ENCODE measurements around the gene ZNF532. TPM values are rescaled to one million over a fixed set of nuclear protein-coding genes. Genes with fewer than 3 reads are reported as not detected.

Gene ZNF532
- polyA plus RNA-seq, 1 experiment = 75.3 TPM

DNA sequence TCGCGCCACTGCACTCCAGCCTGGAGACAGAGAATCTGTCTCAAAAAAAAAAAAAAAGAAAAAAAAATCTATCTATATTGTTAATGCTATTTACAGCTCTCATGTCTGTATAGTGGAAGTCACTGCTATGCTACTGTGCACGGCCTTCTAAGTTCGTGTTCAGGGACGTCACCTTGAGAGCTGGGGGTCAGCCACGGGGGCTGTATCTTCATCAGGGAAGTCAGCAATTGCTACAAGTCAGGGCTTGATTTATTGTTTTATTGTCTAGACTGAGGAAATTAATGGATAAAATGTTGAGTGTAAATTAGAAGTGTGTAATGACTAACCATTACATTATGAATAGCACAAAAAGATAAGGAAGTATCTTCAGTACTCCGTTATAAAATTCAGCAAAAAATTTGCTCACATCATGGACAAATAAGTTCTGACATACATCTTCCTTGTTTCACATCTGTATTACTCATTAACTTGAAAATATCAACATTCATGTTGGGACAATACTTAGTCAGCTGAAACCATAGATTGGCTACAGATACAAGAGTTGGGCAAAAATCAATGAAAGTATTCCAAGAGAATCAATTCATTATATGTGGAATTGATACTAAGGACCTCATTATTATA is 138.4 kb downstream of the ZNF532 start:
- no peaks in the 10 kb centered on the region for H3K27me3 ChIP-seq (ENCODE audit: control insufficient read depth, insufficient read depth, low read length)
- TF ChIP-seq, protein P1, sequence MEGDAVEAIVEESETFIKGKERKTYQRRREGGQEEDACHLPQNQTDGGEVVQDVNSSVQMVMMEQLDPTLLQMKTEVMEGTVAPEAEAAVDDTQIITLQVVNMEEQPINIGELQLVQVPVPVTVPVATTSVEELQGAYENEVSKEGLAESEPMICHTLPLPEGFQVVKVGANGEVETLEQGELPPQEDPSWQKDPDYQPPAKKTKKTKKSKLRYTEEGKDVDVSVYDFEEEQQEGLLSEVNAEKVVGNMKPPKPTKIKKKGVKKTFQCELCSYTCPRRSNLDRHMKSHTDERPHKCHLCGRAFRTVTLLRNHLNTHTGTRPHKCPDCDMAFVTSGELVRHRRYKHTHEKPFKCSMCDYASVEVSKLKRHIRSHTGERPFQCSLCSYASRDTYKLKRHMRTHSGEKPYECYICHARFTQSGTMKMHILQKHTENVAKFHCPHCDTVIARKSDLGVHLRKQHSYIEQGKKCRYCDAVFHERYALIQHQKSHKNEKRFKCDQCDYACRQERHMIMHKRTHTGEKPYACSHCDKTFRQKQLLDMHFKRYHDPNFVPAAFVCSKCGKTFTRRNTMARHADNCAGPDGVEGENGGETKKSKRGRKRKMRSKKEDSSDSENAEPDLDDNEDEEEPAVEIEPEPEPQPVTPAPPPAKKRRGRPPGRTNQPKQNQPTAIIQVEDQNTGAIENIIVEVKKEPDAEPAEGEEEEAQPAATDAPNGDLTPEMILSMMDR (IDR thresholded peaks at IDR 0.05; ENCODE audit: insufficient read depth, low read depth, low read length) = no peak
- H3K4me3 ChIP-seq (ENCODE audit: low read depth, low read length) = no peak overlapping the region
- ChIA-PET POLR2A (no interaction called here), CTCF (no interaction called here)
- no peak for DNase-seq (ENCODE audit: low read depth)
- no peaks in the 10 kb centered on the region for H3K36me3 ChIP-seq (ENCODE audit: control insufficient read depth, insufficient read depth, low read length)

GRCh38 chr18:59005262-59005661 is 140.6 kb downstream of the ZNF532 start:
- CTCF ChIA-PET = interaction anchor here (1.5 kb wide), 1 partner anchor 224 kb away, joined by 5 read pairs; no protein-coding TSS in a partner anchor
- TF ChIP-seq, protein P1 (IDR thresholded peaks at IDR 0.05; ENCODE audit: insufficient read depth, low read depth, low read length) = no peak
- peak; percentile 59 for DNase-seq (ENCODE audit: low read depth)

DNA sequence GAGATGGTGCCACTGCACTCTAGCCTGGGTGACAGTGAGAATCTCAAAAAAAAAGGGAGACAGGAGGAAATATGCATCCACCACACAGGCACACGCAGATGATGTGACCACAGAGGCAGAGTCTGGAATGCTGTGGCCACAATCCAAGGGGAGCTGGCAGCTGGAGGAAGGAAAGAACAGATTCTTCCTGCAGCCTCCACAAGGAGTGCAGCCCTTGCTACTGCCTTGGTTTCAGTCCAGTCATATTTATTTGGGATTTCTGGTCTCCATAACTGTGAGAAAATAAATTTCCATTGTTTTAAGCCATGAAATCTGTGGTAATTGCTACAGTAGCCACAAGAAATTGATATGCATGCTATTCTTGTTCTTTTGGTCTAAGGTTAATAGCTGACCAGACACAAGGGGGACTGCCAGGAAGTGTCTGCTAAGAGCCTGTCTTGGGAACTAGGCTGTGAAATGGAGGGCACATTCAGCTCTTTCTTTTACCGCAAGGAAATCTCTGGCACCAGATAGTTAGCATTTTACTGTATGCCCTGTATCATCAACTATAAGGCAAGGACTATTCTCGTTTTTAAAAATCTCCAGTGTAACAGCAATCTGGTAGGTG is 141.9 kb downstream of the ZNF532 start:
- Histone ChIP-seq H3K36me3 (ENCODE audit: control insufficient read depth, insufficient read depth, low read length) (no peaks in the 10 kb centered on the region), H3K27me3 (ENCODE audit: control insufficient read depth, insufficient read depth, low read length) (no peaks in the 10 kb centered on the region), H3K4me3 (ENCODE audit: low read depth, low read length) (no peak overlapping the region)
- ChIA-PET CTCF (interaction anchor here (1.6 to 2.9 kb wide), 2 partner anchors 13 to 226 kb away, joined by 4 to 8 read pairs; no protein-coding TSS in a partner anchor), POLR2A (no interaction called here)
- TF ChIP-seq, protein P1 (IDR thresholded peaks at IDR 0.05; ENCODE audit: insufficient read depth, low read depth, low read length) = no peak
- DNase-seq (ENCODE audit: low read depth) = no peak

More at GRCh38 chr18:59005262-59005661, 140.6 kb downstream of the ZNF532 start:
- Histone ChIP-seq H3K4me3 (ENCODE audit: low read depth, low read length) (no peak overlapping the region), H3K36me3 (ENCODE audit: control insufficient read depth, insufficient read depth, low read length) (no peaks in the 10 kb centered on the region), H3K27me3 (ENCODE audit: control insufficient read depth, insufficient read depth, low read length) (no peaks in the 10 kb centered on the region)
- POLR2A ChIA-PET = no interaction called here

DNA sequence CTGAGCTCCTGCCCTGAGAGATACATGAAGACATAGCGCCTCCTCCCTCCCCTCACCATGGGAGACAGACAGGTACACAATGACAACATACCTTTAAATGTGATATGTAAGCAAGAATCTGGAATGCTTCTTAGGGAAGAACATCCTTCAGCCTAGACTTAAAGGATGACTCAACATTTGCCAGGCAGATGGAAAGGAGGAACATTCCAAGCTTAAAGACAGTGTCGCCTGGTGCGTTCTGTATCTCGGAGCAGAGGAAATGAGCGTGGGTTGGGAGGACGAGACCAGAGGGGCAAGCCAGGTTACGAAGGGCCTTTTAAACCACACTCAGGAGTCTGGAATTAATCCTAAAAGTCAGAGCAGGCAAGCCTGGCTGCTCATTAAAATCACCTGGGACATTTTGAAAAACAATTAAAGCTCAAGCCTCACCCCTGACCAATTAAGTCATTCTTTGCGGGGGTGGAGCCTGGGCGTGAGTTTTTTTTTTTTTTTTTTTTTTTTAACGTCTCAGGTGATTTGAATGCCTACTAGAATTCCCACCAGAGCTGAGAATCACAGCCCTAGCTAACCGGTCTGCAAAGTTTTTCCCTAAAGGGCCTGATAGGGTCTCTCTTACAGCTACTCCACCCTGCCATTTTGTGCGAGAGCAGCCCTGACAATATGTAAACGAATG is 143.8 kb downstream of the ZNF532 start:
- ChIA-PET POLR2A (interaction anchor here (0.6 to 0.9 kb wide), 3 partner anchors 11 to 148 kb away, joined by 4 to 28 read pairs (median 7); no protein-coding TSS in a partner anchor), CTCF (interaction anchor here (2.9 kb wide), 1 partner anchor 11 kb away, joined by 8 read pairs; no protein-coding TSS in a partner anchor)
- Histone ChIP-seq H3K4me3 (ENCODE audit: low read depth, low read length) (no peak overlapping the region), H3K27me3 (ENCODE audit: control insufficient read depth, insufficient read depth, low read length) (no peaks in the 10 kb centered on the region), H3K36me3 (ENCODE audit: control insufficient read depth, insufficient read depth, low read length) (no peaks in the 10 kb centered on the region)
- TF ChIP-seq, protein P1 (IDR thresholded peaks at IDR 0.05; ENCODE audit: insufficient read depth, low read depth, low read length) = no peak
- DNase-seq (ENCODE audit: low read depth) = no peak

DNA sequence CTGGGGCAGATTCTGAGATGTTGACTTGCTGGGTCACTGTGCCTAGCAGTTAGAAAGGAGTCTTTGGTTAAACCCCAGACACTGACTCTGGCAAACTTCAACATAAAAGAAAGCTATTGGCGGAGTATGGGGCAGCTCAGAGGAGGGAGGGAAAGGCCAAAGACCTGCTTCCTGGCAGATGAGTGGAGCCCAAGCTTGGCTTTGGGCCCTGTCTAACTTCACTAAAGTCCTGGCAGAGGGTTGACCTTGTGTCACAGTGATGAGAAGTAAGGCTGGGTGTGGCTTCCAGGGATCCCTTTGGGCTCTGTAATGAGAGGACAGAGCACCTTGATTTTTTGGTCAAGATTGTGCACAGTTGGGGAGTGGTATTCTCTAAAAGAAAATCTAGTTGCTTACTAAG is 145.2 kb downstream of the ZNF532 start:
- POLR2A ChIA-PET = no interaction called here
- no peak for DNase-seq (ENCODE audit: low read depth)
- no peaks in the 10 kb centered on the region for H3K27me3 ChIP-seq (ENCODE audit: control insufficient read depth, insufficient read depth, low read length)
- CTCF ChIA-PET = interaction anchor here (0.9 to 1.4 kb wide), 2 partner anchors 9 to 10 kb away, joined by 4 read pairs; no protein-coding TSS in a partner anchor
- no peak overlapping the region for H3K4me3 ChIP-seq (ENCODE audit: low read depth, low read length)
- H3K36me3 ChIP-seq (ENCODE audit: control insufficient read depth, insufficient read depth, low read length) = no peaks in the 10 kb centered on the region
- TF ChIP-seq, protein P1 (IDR thresholded peaks at IDR 0.05; ENCODE audit: insufficient read depth, low read depth, low read length) = no peak
